Mucosa of descending colon (tissue), 3 donors: ENCODE results near the gene TSKU. TPM values are rescaled to one million over a fixed set of nuclear protein-coding genes. Genes with fewer than 3 reads are reported as not detected.

Experiments
- ATAC-seq: fragments of 200-7000 bp; cut with Tn5 transposase; one replicate; pipeline ENCODE4 v1.9.1; 2020; ENCODE audit warnings: mild to moderate bottlenecking, moderate library complexity
- DNase-seq, 3 donors: peaks; one replicate each; pipeline ENCODE4 v3.0.0-alpha.2; 2020
- H3K36me3 ChIP-seq: fragments of 200-600 bp; one replicate; pipeline ENCODE4 v1.8.0; 2021; ENCODE audit warnings: low read depth, mild to moderate bottlenecking
- H3K4me1 ChIP-seq: fragments of 200-600 bp; one replicate; pipeline ENCODE4 v1.8.0; 2021; ENCODE audit warnings: low read depth, mild to moderate bottlenecking
- H3K4me3 ChIP-seq: fragments of 200-600 bp; one replicate; pipeline ENCODE4 v1.8.0; 2021; ENCODE audit warnings: mild to moderate bottlenecking
- H3K9me3 ChIP-seq: fragments of 200-600 bp; one replicate; pipeline ENCODE4 v1.8.0; 2021; ENCODE audit warnings: mild to moderate bottlenecking
- CTCF ChIP-seq: fragments of 200-600 bp; IDR thresholded peaks from one replicate; pipeline ENCODE4 v1.8.0; 2022; ENCODE audit warnings: antibody characterized with exemption, mild to moderate bottlenecking
- intact Hi-C, 2 donors: fragments of 100-400 bp; cut with DNase I in 1 of 2; cut with micrococcal nuclease in 1 of 2; formaldehyde crosslinking; loops; one replicate each; pipeline versions ENCODE4 v1.11.0 to v1.11.1; 2022; cut with DNase I, micrococcal nuclease
- total RNA-seq, 3 donors: library from RNA; stranded (reverse); fragmentation: NEBNext Ultra II Directional in 2 of 3; extraction: Animal tissue kit (Norgen Biotek cat#: 25700) in 2 of 3; gene quantifications; one replicate each; pipeline versions ENCODE4 v1.2.1 to v1.2.4, GENCODE V29; 2021 to 2023
- donor health status: DM: no; HTN: no; CAD: no; lungs with moderate emphysema.
- donor health status: DM: no; HTN: no; CAD: no.
- donor health status: DM: no; HTN: yes; CAD: no.

Gene TSKU
- total RNA-seq, 3 donors from 2014 or later = 21.5 to 42.9 (median 41.8) TPM

GRCh38 chr11:76800466-76801200 is 17.5 kb downstream of the TSKU start:
- DNase-seq (no peak), ATAC-seq (peak; percentile 11)
- Histone ChIP-seq H3K4me3 (no peak overlapping the region), H3K4me1 (peaks cover 11% of the 10 kb centered on the region), H3K9me3 (no peaks in the 10 kb centered on the region), H3K36me3 (no peaks in the 10 kb centered on the region)
- TF ChIP-seq CTCF = no peak
- intact Hi-C loops = no loop called here

- TF ChIP-seq CTCF = no peak
- Histone ChIP-seq H3K36me3 (no peaks in the 10 kb centered on the region), H3K4me1 (peaks cover 8% of the 10 kb centered on the region), H3K4me3 (no peak overlapping the region), H3K9me3 (no peaks in the 10 kb centered on the region)
- intact Hi-C loops = no loop called here
- ATAC-seq (no peak), DNase-seq (no peak)
These were observed 18.1 kb downstream of the TSKU start for GRCh38 chr11:76801225-76801624.

- no peak for ATAC-seq
- Histone ChIP-seq H3K4me1 (peaks cover 6% of the 10 kb centered on the region), H3K36me3 (no peaks in the 10 kb centered on the region), H3K4me3 (no peak overlapping the region), H3K9me3 (no peaks in the 10 kb centered on the region)
- TF ChIP-seq CTCF = no peak
- no peak for DNase-seq
- intact Hi-C loops = no loop called here
These were observed 18.6 kb downstream of the TSKU start for GRCh38 chr11:76801736-76802135.

- DNase-seq (no peak), ATAC-seq (no peak)
- H3K9me3 ChIP-seq = no peaks in the 10 kb centered on the region
- TF ChIP-seq CTCF = no peak
- H3K4me1 ChIP-seq = peaks cover 6% of the 10 kb centered on the region
- no peaks in the 10 kb centered on the region for H3K36me3 ChIP-seq
- no peak overlapping the region for H3K4me3 ChIP-seq
- intact Hi-C loops = no loop called here
These were observed 19.0 kb downstream of the TSKU start for GRCh38 chr11:76802151-76802550.

GRCh38 chr11:76802621-76803020 is 19.5 kb downstream of the TSKU start:
- ATAC-seq (no peak), DNase-seq (no peak)
- Histone ChIP-seq H3K4me1 (peaks cover 6% of the 10 kb centered on the region), H3K36me3 (no peaks in the 10 kb centered on the region), H3K9me3 (no peaks in the 10 kb centered on the region), H3K4me3 (no peak overlapping the region)
- intact Hi-C loops = no loop called here
- TF ChIP-seq CTCF = no peak
